ENCODE data around the gene CD58. TPM values are rescaled to one million over a fixed set of nuclear protein-coding genes. Genes with fewer than 3 reads are reported as not detected.

CD58 gene
- total and polyA plus RNA-seq, 12 donors, result 17.2 to 44.3 (median 28.9) TPM

GRCh38 chr1:116521186-116521585, 49.6 kb downstream of the CD58 start:
- ATAC-seq (peak in 4 of 8 donors; percentile 30 to 62 (median 50)), DNase-seq (no peak)
- Histone ChIP-seq H3K36me3 (peaks cover 0 to 42% (median 7%) of the 10 kb centered on the region in 9 donors), H3K4me1 (peaks cover 0 to 12% (median 0%) of the 10 kb centered on the region in 9 donors), H3K4me3 (no peak overlapping the region), H3K27ac (no peak overlapping the region), H3K27me3 (no peaks in the 10 kb centered on the region), H3K9me3 (no peaks in the 10 kb centered on the region)
- no peak for TF ChIP-seq CTCF (IDR thresholded peaks at IDR 0.05)
- 83 to 90% methylated on average over 3 of the region's 3 CpGs for WGBS, 2 donors
- intact Hi-C loops (cut with DNase I), result no loop called here

GRCh38 chr1:116518400-116518799, 52.4 kb downstream of the CD58 start:
- Histone ChIP-seq H3K4me3 (no peak overlapping the region), H3K36me3 (peaks cover 0 to 38% (median 7%) of the 10 kb centered on the region in 9 donors), H3K27me3 (no peaks in the 10 kb centered on the region), H3K4me1 (peaks cover 0 to 38% (median 5%) of the 10 kb centered on the region in 9 donors), H3K27ac (no peak overlapping the region), H3K9me3 (no peaks in the 10 kb centered on the region)
- no peak for ATAC-seq
- intact Hi-C loops (cut with DNase I), result no loop called here
- 96 to 98% methylated on average over 3 of the region's 3 CpGs for WGBS, 2 donors
- TF ChIP-seq CTCF (IDR thresholded peaks at IDR 0.05), result no peak
- DNase-seq, result no peak

GRCh38 chr1:116516631-116517030, 54.2 kb downstream of the CD58 start:
- 83% methylated on average over 5 of the region's 5 CpGs for WGBS, 2 donors
- peak overlapping the region in 2 of 10 donors; percentile 12 to 92 for H3K27ac ChIP-seq
- H3K36me3 ChIP-seq, result peaks cover 0 to 36% (median 7%) of the 10 kb centered on the region in 9 donors
- DNase-seq, result no peak
- no peak for TF ChIP-seq CTCF (IDR thresholded peaks at IDR 0.05)
- intact Hi-C loops (cut with DNase I), result no loop called here
- H3K4me1 ChIP-seq, result peaks cover 0 to 41% (median 12%) of the 10 kb centered on the region in 9 donors
- H3K4me3 ChIP-seq, result no peak overlapping the region
- ATAC-seq, result no peak
- H3K27me3 ChIP-seq, result no peaks in the 10 kb centered on the region
- H3K9me3 ChIP-seq, result no peaks in the 10 kb centered on the region

- Histone ChIP-seq H3K4me1 (peaks cover 0 to 39% (median 12%) of the 10 kb centered on the region in 9 donors), H3K36me3 (peaks cover 0 to 35% (median 7%) of the 10 kb centered on the region in 9 donors), H3K27me3 (no peaks in the 10 kb centered on the region), H3K27ac (peak overlapping the region in 4 of 10 donors; percentile 40 to 92 (median 60)), H3K9me3 (no peaks in the 10 kb centered on the region), H3K4me3 (peak overlapping the region in 1 of 10 donors; percentile 5)
- DNase-seq, result no peak
- no peak for ATAC-seq
- TF ChIP-seq CTCF (IDR thresholded peaks at IDR 0.05), result no peak
- intact Hi-C loops (cut with DNase I), result no loop called here
- WGBS, 2 donors, result 81 to 84% methylated on average over 7 of the region's 7 CpGs
Measured at GRCh38 chr1:116515702-116516101, 55.1 kb downstream of the CD58 start.
